Pons (tissue), 1 donor: ENCODE results near the gene CTNNA2.

ENCODE experiments used
- DNase-seq: peaks from one replicate; pipeline ENCODE4 v3.0.0-alpha.2; 2016; ENCODE audit warnings: low spot score

CTNNA2 gene

DNA sequence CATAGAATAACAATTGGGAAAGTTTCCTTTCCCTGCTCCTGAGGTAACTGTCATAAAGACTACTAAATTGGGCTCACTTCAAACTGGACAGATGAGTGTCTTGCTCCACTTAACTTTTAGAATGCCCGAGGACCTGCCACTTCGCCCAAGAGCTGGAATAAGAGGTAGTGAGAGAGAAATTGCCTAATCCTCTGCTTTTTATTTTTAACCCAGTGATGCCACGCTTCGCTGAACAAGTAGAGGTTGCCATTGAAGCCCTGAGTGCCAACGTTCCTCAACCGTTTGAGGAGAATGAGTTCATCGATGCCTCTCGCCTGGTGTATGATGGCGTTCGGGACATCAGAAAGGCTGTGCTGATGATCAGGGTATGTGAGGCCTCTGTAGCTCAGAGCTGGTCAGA is 1061.1 kb downstream of the CTNNA2 start:
- DNase-seq: no peak

- no peak for DNase-seq
Observed at GRCh38 chr2:80579756-80580155, 1066.9 kb downstream of the CTNNA2 start.

DNA sequence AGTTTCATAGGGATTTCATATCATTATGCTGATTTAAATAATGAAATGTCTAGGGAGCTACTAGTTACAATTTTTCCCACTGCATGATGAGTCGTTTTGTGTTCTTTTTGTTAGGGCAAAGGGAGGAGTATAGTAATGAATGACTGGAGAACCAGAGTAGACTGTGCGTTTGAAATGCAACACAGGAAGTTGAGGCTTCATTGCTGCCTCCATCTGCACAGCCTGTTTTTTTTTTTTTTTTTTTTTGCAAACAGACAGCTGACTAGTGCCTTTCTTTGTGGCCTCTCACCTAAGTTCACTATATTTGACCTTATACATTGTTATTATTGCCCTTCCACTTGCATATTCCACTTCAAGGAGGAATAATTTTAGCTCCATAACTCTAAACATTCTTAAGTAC is 1078.4 kb downstream of the CTNNA2 start:
- DNase-seq: no peak

DNA sequence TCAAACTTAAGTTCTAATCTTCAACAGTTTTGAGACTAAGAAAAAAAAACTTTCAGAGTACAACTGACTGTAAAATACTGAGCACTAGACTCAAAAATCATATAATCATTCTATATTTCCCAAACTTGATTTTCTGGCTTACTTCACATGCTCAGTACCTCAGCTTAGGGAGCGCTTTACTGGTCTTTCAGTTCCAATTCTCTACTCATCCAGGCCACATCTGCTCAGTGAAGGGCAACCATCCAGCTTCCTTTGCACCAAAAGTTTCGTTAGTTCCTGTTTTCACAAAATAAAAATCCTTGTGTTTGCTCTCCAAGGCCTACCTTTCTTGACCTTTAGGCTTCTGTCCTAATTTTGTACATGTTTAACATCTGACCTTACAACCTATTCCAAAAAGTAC is 1079.3 kb downstream of the CTNNA2 start:
- no peak for DNase-seq

- no peak for DNase-seq
Observed at GRCh38 chr2:80610108-80610507, 1097.3 kb downstream of the CTNNA2 start.

DNA sequence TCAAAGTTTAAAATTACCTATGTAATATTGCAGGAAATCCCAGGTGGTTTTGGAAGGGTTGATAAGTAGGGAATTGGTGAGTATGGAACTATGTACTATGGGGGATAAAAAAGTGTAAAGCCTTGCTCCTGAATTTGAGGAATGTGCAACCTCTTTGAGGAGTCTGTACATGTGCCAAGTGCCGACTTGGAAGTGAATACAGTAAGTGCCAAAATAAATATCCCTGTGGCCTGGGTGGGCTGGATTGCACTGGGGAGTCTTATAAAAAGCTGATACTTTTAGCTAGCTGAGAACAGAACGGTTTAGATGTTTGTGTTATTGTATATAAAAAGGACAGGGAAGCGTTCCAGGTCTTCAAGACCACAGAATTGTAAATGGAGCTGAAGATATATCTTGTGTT is 1108.8 kb downstream of the CTNNA2 start:
- no peak for DNase-seq

DNA sequence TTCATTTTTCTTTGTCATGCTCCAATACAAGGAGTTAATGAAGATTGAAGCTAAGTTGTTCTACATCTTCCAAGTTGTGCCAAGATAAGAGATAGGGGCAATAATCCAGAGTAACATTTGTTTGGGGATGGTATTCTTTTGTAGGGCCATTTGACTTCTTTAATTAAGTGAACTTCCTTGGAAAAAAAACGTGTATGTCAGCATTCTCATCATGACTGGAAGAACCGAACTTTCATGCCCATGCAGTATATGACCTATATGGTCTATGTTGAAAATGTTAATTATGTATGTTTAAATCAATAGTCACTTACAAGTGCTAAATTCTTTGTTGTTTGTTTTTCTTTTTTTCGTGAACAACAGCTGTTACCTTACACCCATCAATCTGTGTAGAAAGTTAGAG is 1111.2 kb downstream of the CTNNA2 start:
- no peak for DNase-seq

DNA sequence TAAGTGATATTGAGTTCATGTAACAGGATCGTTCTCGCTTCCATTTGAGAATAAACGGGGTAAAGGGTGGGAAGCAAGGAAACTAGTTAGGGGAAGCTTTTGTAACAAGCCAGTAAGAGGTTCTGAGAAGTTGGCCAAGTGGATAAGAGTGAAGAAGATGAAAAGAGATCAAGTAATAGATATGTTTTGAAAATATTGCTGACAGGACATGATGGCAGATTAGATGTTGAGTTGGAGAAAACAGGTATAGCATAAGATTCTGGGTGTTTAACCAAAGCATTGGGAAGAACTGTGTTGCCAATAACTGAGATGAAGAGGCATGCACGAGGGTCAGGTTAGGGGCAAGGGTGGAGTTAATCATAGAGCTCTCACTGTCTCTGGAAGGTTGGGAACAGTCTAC is 1121.7 kb downstream of the CTNNA2 start:
- no peak for DNase-seq

DNA sequence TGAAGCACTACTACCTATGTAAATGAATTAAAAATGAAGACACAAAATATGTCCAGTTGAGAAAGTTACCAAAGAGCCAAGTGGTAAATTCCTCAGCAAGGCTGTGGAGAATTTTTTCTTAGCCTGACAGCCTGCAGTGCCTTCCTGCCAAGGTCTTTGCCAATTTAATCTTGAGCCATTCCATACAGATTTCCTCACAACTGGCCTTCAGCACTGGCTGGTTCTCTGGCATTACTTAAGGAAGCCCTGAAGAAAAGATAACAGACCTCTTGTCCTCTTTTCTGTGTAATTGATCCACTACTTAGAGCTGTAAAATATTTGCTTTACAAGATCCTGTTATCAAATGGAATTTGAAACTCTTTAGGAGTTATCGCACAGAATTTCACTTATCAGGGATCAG is 1125.9 kb downstream of the CTNNA2 start:
- DNase-seq: no peak

DNA sequence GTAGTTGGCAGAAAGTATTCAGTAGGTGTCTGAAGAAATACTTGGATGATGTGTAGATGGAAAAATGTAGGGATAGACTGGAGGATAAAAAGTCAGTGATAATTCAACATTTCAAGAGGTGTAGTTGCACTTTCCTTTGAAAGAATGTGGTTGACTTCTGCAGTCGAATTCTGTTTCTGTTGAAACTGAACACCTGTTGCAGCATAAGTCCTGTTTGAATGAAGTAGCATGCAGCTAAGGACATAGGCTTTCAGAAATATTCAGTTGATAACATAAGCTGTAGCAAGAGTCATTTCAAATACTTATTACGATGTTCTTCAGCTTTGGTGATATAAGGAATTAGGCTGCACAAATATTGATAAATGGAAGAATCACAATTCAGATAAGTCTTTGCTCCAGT is 1129.6 kb downstream of the CTNNA2 start:
- no peak for DNase-seq

GRCh38 chr2:80643598-80643997 is 1130.7 kb downstream of the CTNNA2 start:
- no peak for DNase-seq

DNA sequence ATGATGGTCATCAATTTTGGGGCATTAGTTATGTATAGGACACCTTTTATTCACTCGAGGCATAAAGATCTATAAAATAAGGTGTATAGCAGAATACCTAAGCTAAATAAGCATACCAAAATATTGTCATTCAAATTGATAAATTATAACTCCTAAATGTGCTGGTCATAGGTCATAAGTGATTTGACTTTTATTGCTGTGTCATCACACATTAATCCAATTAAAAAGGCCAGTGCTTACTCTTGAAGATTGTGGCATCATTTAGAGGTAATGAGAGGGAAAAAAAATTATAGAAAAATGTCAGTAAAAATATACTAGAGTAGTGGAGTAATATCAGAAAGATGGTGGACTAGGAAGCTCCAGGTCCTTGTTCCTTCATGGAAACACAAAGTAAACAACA is 1138.6 kb downstream of the CTNNA2 start:
- DNase-seq: no peak

DNA sequence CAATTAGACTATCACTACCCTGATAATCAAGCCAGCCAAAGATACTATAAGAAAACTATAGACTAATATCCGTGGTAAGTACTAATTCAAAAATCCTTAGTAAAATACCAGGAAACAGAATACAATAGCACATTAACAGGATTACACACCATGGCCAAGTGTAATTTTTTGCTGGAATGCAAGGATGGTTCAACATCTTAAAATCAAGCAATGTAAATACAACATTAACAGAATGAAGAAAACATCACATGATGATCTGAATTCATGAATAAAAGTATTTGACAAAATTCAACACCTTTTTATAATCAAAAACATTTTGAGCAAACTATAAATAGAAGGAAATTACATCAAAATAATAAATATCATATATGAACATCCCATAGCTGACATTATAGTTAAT is 1142.4 kb downstream of the CTNNA2 start:
- DNase-seq: no peak

DNA sequence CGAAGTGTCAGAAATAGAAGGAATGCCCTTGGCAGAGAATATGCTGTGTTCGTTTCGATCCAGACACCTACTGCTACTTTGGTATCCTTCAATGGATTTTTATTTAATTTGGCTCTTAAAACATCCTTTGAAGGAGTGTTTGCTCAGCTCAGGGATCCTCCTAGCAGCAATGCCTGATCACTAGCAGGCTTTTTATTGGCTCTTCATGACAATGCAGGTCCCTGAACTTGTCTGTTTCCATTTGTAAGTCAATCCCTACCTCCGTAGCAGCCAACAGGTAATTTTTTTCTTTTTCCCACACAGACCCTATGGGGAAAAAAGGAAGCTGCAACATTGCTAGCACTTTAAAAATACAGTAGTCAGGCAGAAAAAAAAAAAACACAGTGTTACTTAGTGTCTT is 1157.9 kb downstream of the CTNNA2 start:
- DNase-seq: no peak

DNA sequence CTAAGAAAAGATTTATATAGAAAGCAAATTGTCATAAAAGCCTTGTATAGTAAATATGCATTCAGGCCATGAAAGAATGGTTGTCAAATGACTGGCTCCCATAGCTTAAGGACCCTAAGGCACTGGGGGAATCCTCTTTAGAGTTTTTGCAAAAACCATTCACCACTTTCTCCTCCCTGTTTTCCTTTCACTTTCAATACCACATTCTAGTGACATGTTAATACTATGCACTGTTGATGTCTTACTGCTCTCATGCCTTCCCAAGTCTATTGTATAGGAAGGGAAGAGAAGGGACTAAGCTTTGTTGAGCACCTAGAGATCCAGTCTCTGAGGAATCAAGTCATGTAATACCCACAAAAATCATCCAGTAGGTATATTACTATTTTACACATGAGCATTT is 1174.7 kb downstream of the CTNNA2 start:
- no peak for DNase-seq

GRCh38 chr2:80689106-80689505 is 1176.3 kb downstream of the CTNNA2 start:
- DNase-seq: no peak
